DMS53 (cell line): ENCODE data around the gene LPP.
A peak's percentile ranks its signal among the peaks of the same experiment; 100 is the strongest.

ENCODE experiments used
- DNase-seq: peaks from one replicate; lab custom pipeline; 2025; lab: John Stamatoyannopoulos, UW

Gene LPP

GRCh38 chr3:188272481-188273372, 118.8 kb downstream of the LPP start:
- DNase-seq: no peak

GRCh38 chr3:188274249-188274915, 120.4 kb downstream of the LPP start:
- DNase-seq: no peak

- no peak for DNase-seq
Observed at GRCh38 chr3:188276375-188276774, 122.4 kb downstream of the LPP start.

- DNase-seq: no peak
Observed at GRCh38 chr3:188278717-188279324, 124.9 kb downstream of the LPP start.

DNA sequence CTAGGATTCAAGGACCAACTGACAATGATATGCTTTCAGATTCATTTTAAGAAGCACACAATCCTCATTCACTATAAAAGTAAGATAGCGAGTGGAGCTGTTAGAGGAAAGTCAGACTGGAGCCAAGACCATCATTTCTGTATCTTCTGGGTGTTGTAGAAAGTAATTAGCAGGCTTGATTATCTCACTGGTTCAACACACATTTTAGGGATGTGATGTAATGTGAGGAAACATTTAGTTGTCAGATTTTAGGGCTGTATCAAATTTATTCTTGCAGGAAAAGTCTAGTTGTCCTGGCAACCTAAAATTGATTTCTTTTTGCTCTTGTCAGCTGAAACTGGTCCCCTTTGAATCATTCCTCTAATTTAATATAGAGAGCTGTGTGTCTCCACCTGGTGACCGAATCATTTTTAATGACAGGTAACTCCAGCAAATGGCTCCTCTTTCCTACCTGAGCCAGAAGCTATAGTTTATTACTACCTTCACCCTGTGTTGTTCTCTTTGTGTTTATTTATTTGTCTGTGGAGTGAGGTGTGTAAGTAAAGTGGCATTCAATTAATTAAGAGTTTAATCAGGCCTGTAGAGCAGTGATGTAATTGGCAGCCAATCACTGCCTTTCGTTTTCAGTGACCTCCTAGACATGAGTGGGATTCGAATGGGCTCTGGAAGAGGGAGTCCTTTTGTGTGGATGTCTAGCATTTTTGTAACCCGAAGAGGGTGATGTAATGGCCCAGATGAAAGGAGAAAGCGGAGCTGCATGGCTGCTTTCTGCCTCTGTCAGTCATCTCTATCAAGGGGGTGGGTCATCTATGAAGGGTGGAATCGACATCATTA, 125.8 kb downstream of the LPP start:
- DNase-seq: peak; percentile 27

DNA sequence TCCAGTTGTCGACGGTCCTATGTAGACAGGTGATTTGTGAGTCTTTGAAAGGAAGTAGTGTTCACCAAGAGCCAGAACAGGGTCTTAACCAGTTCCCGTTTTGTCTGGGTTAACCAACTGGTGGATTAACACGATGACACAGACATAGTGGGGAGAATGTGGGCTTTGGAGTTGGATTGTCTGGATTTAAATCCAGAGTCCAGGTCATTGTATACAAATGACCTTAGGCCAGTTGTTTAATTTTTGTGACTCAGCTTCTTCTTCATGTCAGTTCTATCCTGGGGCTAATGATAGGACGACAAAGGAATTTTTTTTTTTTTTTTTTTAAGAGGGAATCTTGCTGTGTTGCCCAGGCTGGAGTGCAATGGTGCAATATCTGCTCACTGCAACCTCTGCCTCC, 126.7 kb downstream of the LPP start:
- no peak for DNase-seq

GRCh38 chr3:188282871-188283270, 128.9 kb downstream of the LPP start:
- DNase-seq: no peak

DNA sequence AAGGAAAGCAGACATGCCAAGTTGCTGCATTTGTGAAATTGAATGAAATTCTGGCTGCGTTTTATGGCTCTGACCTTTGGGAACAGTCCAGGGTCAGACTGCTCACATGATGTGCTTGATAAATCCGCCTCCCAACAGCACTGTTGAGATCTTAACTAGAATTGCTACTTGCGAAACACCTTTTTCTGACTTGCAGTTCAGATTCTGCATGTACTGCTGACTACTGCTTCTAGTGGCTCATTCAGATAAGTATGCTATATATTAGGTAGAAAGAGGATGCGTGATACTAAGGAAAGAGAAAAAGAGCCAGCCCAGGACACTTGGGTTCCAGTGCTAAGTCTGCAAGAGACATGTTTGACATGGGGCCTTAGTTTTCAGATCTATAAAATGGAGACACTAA, 129.4 kb downstream of the LPP start:
- no peak for DNase-seq

DNA sequence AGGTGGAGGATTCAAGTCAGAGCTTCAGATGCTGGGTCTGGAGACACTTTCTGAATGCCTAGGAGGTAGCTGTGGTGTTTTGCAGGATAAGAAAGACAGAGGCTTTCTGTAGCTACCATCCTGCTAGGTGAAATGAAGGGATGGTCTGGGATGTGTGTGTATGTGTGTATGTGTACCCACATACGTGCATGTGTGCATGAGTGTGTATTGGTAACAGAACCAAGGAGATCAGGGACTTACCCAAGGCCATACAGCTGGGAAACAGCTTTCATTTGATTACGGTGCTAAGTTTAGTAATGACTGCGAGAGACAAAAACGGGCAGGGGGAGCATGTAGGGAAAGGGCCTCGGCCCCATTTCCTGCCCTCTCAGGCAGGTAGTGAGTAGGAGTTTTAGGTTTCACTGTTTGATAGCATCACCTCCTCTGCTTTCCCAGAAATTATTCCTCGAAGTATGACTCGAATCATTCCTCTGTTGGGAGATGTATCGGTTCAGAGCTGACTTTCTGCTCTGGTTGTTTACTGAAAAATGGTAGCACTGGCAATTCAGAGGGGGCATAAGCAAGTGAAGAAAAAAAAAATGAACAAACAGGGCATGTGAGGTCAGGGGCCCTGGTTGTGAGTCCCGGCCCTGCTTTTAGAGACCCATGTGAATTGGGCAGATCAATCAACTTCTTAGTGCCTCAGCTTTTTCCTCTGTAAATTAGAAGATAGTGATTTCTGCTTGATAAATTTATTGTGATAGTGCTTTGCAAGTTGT, 130.7 kb downstream of the LPP start:
- DNase-seq: no peak

GRCh38 chr3:188286087-188286513, 132.1 kb downstream of the LPP start:
- DNase-seq: no peak

GRCh38 chr3:188287339-188287738, 133.4 kb downstream of the LPP start:
- DNase-seq: no peak

GRCh38 chr3:188287762-188288505, 134.0 kb downstream of the LPP start:
- no peak for DNase-seq

GRCh38 chr3:188292251-188292650, 138.3 kb downstream of the LPP start:
- DNase-seq: no peak

DNA sequence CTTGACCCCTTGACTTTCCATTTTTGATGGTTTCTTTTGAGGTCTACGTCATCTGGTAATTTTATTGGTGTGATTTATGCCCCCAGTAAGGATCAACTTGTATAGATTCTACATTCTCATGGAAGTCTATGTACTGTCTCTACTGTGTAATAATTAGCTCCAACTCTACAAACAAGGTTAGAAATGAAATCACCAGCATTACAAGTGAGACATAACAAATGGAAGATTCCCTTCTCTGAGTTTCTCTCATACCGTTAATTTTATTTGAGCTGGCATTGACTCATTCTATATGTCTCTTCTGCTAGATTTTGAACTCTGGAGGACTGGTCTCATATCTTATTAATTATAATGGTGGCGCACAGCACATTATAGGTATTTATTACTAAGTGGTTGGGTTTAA, 138.9 kb downstream of the LPP start:
- no peak for DNase-seq

DNA sequence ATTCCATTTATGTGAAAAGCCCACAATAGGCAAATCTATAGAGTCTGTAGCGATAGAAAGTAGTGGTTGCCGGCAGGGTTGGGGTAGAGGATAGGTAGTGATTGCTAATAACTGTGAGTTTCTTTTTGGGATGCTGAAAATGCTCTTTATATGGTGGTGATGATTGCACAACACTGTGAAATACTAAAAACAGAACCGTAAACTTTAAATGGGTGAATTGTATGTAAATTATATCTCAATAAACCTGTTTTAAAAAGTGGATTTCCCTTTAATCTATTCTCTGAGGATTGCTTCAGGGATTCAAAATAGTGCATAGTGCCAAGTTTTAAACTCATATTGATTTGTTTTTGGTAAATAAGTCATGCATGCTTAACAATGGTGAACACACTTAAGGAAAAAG, 140.2 kb downstream of the LPP start:
- DNase-seq: peak; percentile 37

GRCh38 chr3:188294823-188295487, 141.0 kb downstream of the LPP start:
- DNase-seq: peak; percentile 96

- no peak for DNase-seq
Observed at GRCh38 chr3:188295876-188296275, 141.9 kb downstream of the LPP start.

- DNase-seq: peak; percentile 66
Observed at GRCh38 chr3:188296761-188297612, 143.0 kb downstream of the LPP start.

DNA sequence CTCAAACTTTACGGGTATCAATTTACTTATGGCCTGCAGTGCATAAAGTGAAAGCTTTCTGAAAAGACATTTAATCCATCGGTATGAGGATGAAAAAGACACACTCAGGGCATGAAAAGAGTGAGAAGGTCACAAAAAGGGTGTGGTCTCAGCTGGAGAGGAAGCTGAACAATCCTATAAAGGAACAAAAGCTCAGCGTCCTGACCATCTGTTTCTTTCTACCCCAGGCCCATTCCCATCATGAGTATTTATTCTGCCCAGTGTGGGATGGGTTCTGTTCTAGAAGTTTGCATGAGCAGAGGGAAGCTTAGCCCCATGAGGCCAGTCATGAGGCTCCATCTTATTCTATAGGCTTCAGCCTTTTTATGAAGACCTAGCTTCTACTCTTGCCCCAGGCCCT, 144.6 kb downstream of the LPP start:
- no peak for DNase-seq
